CD4-positive, alpha-beta T cell (primary cell): ENCODE measurements around the gene LURAP1L. TPM values are rescaled to one million over a fixed set of nuclear protein-coding genes. Genes with fewer than 3 reads are reported as not detected.

ENCODE experiments used
- ATAC-seq: fragments of 200-7000 bp; cut with Tn5 transposase; one replicate; pipeline ENCODE4 v1.10.0; 2022; ENCODE audit warnings: mild to moderate bottlenecking; ENCODE audit not compliant: poor library complexity
- CTCF ChIA-PET: fragments of 350-600 bp; sonication (Branson Sonifier 250); formaldehyde crosslinking; loops from one replicate; lab custom pipeline; 2021; ENCODE audit warnings: antibody characterized with exemption, inconsistent platforms; lab: Charles Lee
- POLR2A ChIA-PET: fragments of 350-600 bp; sonication (Branson Sonifier 250); formaldehyde crosslinking; loops from one replicate; lab custom pipeline; 2021; ENCODE audit warnings: antibody characterized with exemption, inconsistent platforms; lab: Charles Lee
- DNase-seq, 14 experiments: peaks; one replicate each; pipeline ENCODE4 v3.0.0-alpha.2; 2013 to 2020; ENCODE audit warnings: mixed read lengths in 2 of 14
- H3K27ac ChIP-seq, 2 donors: one replicate each; pipeline versions ENCODE4 v1.5.1 to v1.7.0; 2013; ENCODE audit warnings: low read length in 2 of 2, low read depth in 1 of 2, mild to moderate bottlenecking in 1 of 2
- H3K27me3 ChIP-seq, 2 experiments: 1 replicate in 1 of 2; 2 replicates in 1 of 2; pipeline versions ENCODE4 v1.6.1 to v1.7.0; 2013; ENCODE audit warnings: low read length in 2 of 2, control low read depth in 1 of 2, mild to moderate bottlenecking in 1 of 2, moderate library complexity in 1 of 2; ENCODE audit not compliant: insufficient read depth in 2 of 2, control insufficient read depth in 1 of 2
- H3K36me3 ChIP-seq: one replicate; pipeline ENCODE4 v1.6.1; 2013; ENCODE audit warnings: low read length, control low read depth; ENCODE audit not compliant: insufficient read depth
- H3K4me1 ChIP-seq: one replicate; pipeline ENCODE4 v1.6.1; 2013; ENCODE audit warnings: low read length, control low read depth; ENCODE audit not compliant: insufficient read depth
- H3K4me3 ChIP-seq: one replicate; pipeline ENCODE4 v1.5.1; 2013; ENCODE audit warnings: mild to moderate bottlenecking, low read length, moderate library complexity
- H3K9me3 ChIP-seq, 2 experiments: 1 replicate in 1 of 2; 2 replicates in 1 of 2; pipeline versions ENCODE4 v1.6.1 to v1.7.0; 2013; ENCODE audit warnings: low read length in 2 of 2, mild to moderate bottlenecking in 2 of 2, control low read depth in 1 of 2, moderate library complexity in 1 of 2; ENCODE audit not compliant: control insufficient read depth in 1 of 2, insufficient read depth in 1 of 2
- H3K27ac Mint-ChIP-seq: one replicate; pipeline ENCODE4 v1.8.0; 2020; ENCODE audit warnings: mixed read lengths
- H3K27me3 Mint-ChIP-seq: one replicate; pipeline ENCODE4 v1.8.0; 2021; ENCODE audit warnings: mixed read lengths
- H3K36me3 Mint-ChIP-seq: one replicate; pipeline ENCODE4 v1.8.0; 2021; ENCODE audit warnings: low read depth, mixed read lengths
- H3K4me1 Mint-ChIP-seq: one replicate; pipeline ENCODE4 v1.8.0; 2021; ENCODE audit warnings: low read depth, mixed read lengths
- H3K4me3 Mint-ChIP-seq: one replicate; pipeline ENCODE4 v1.8.0; 2020; ENCODE audit warnings: mild to moderate bottlenecking, mixed read lengths
- H3K9me3 Mint-ChIP-seq: one replicate; pipeline ENCODE4 v1.8.0; 2020; ENCODE audit warnings: mixed read lengths
- CTCF ChIP-seq: fragments of 200-600 bp; IDR thresholded peaks from one replicate; pipeline ENCODE4 v1.8.0; 2022; ENCODE audit warnings: antibody characterized with exemption, mild to moderate bottlenecking
- intact Hi-C, 2 experiments: fragments of 100-400 bp; cut with DNase I in 1 of 2; cut with micrococcal nuclease in 1 of 2; formaldehyde crosslinking; loops; one replicate each; pipeline versions ENCODE4 v1.15.1 to v1.9.0; 2023 to 2025; cut with DNase I, micrococcal nuclease
- total RNA-seq, 174 experiments: library from RNA in 2 of 174; stranded (reverse) in 2 of 174; gene quantifications; one replicate each; pipeline ENCODE4 v1.2.3 and lab custom pipeline; 2021 to 2026

Gene LURAP1L
- total RNA-seq, 2 experiments from 2014 or later, result not detected

- no peak overlapping the region for H3K27ac Mint-ChIP-seq
- H3K36me3 Mint-ChIP-seq, result no peaks in the 10 kb centered on the region
- POLR2A ChIA-PET, result no interaction called here
- H3K9me3 Mint-ChIP-seq, result peaks cover 3% of the 10 kb centered on the region
- Histone ChIP-seq H3K9me3 (peaks cover 0 to 11% of the 10 kb centered on the region in 2 experiments), H3K4me1 (no peaks in the 10 kb centered on the region), H3K27me3 (peaks cover 4 to 10% of the 10 kb centered on the region in 2 experiments), H3K36me3 (no peaks in the 10 kb centered on the region), H3K27ac (no peak overlapping the region), H3K4me3 (no peak overlapping the region)
- no peaks in the 10 kb centered on the region for H3K4me1 Mint-ChIP-seq
- intact Hi-C loops, result no loop called here
- peaks cover 9% of the 10 kb centered on the region for H3K27me3 Mint-ChIP-seq
- TF ChIP-seq CTCF, result no peak
- DNase-seq, result no peak
- ATAC-seq, result no peak
- CTCF ChIA-PET, result no interaction called here
- no peak overlapping the region for H3K4me3 Mint-ChIP-seq
Observed at GRCh38 chr9:12781226-12781733, 6.5 kb downstream of the LURAP1L start.

GRCh38 chr9:12783767-12784460 lies 9.1 kb downstream of the LURAP1L start:
- DNase-seq (no peak), ATAC-seq (no peak)
- H3K9me3 ChIP-seq, result peaks cover 0 to 8% of the 10 kb centered on the region in 2 experiments
- no peak overlapping the region for H3K4me3 Mint-ChIP-seq
- ChIA-PET POLR2A (no interaction called here), CTCF (no interaction called here)
- no peak overlapping the region for H3K27ac Mint-ChIP-seq
- TF ChIP-seq CTCF, result no peak
- no peaks in the 10 kb centered on the region for H3K4me1 ChIP-seq
- no peaks in the 10 kb centered on the region for H3K27me3 ChIP-seq
- no peaks in the 10 kb centered on the region for H3K36me3 Mint-ChIP-seq
- H3K27me3 Mint-ChIP-seq, result no peaks in the 10 kb centered on the region
- peaks cover 3% of the 10 kb centered on the region for H3K9me3 Mint-ChIP-seq
- no peaks in the 10 kb centered on the region for H3K4me1 Mint-ChIP-seq
- intact Hi-C loops, result no loop called here
- no peak overlapping the region for H3K27ac ChIP-seq
- H3K4me3 ChIP-seq, result no peak overlapping the region
- H3K36me3 ChIP-seq, result no peaks in the 10 kb centered on the region

- Mint-ChIP-seq H3K4me3 (no peak overlapping the region), H3K9me3 (peaks cover 5% of the 10 kb centered on the region), H3K27me3 (no peaks in the 10 kb centered on the region), H3K4me1 (no peaks in the 10 kb centered on the region), H3K36me3 (no peaks in the 10 kb centered on the region), H3K27ac (no peak overlapping the region)
- no peak overlapping the region for H3K4me3 ChIP-seq
- no peak for TF ChIP-seq CTCF
- POLR2A ChIA-PET, result no interaction called here
- no peaks in the 10 kb centered on the region for H3K27me3 ChIP-seq
- H3K4me1 ChIP-seq, result no peaks in the 10 kb centered on the region
- intact Hi-C loops, result no loop called here
- no peak for DNase-seq
- H3K27ac ChIP-seq, result no peak overlapping the region
- no peaks in the 10 kb centered on the region for H3K36me3 ChIP-seq
- CTCF ChIA-PET, result no interaction called here
- ATAC-seq, result no peak
- H3K9me3 ChIP-seq, result peaks cover 0 to 8% of the 10 kb centered on the region in 2 experiments
Observed at GRCh38 chr9:12784461-12785259, 9.8 kb downstream of the LURAP1L start.
